ENCODE results near the gene SAFB2.
A peak's percentile ranks its signal among the peaks of the same experiment; 100 is the strongest.

Gene SAFB2

DNA sequence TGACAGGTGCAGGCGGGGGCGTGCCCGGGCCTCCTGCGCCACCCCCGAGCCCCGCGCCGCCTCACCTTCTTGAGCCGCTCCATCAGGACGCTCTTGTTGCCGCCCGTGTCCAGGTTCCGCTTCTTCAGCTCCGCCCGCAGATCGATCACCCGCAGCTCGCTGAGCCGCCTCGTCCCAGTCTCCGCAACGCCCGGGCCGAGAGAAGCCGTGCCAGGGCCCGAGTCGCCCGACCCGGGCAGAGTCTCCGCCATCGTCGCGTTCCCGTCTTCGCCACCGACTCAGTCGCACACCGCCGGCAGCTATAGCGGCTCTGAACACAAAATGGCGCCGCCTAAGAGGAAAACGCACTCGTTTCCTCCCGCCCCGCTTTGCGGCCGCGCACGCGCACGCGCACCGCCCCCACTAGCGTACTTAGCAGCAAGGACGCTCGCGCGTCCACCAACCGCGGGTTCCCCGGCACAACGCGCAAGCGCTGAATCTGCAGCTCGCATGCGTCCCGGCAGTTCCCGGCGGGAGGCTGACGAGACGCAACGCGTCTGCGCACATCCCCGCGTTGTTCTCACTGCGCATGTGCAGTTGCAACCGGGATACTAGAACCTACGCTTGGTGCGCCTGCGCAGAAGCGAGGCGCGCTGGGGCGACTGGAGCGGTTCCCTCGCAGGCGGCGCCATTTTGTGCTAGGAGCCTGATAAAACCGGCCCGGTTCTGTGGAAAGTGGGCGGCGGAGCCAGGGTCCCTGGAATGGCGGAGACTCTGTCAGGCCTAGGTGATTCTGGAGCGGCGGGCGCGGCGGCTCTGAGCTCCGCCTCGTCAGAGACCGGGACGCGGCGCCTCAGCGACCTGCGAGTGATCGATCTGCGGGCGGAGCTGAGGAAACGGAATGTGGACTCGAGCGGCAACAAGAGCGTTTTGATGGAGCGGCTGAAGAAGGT lies at the start of gene SAFB2, which contains the start of gene SAFB:
Gene SAFB2 (minus strand): TSS at position 312 of the 932 bp plus-strand sequence. CDS start 61 bp downstream, at position 251.
Gene SAFB (plus strand): TSS at position 619 of the 932 bp plus-strand sequence. CDS start 123 bp downstream, at position 742.
- Histone ChIP-seq H3K9ac (ENCODE audit: low read length) (peak within 1 kb of the TSS; percentile 96), H3K27ac (ENCODE audit: low read length) (peak within 1 kb of the TSS; percentile 80), H3K27me3 (ENCODE audit: control insufficient read depth, insufficient read depth, low read length) (no peaks in the 10 kb centered on the region), H3K9me3 (ENCODE audit: control insufficient read depth, low read depth, low read length) (no peaks in the 10 kb centered on the region), H3K4me1 (ENCODE audit: control insufficient read depth, low read depth, low read length) (peaks cover 9% of the 10 kb centered on the region), H3K4me3 (ENCODE audit: low read length) (peak within 1 kb of the TSS; percentile 93), H3K36me3 (ENCODE audit: control insufficient read depth, low read depth, low read length) (peaks cover 59% of the 10 kb centered on the region)

DNA sequence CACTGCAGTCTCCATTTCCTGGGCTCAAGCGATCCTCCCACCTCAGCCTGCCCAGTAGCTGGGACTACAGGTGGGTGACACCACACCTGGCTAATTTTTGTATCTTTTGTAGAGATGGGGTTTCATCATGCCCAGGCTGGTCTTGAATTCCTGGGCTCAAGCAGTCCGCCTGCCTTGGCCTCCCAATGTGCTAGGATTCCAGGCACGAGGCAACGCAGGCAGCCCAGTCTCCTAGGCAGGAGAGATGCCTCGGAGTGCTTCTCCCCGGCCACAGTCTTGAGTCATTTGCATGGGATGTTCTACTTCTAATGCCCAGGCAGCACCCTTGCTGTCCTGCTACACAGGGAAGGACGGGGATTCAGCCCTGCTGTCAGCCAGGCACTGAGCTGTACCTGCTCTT lies 49.0 kb upstream of the SAFB2 start:
- Histone ChIP-seq H3K9me3 (ENCODE audit: control insufficient read depth, low read depth, low read length) (no peaks in the 10 kb centered on the region), H3K4me3 (ENCODE audit: low read length) (no peak overlapping the region), H3K4me1 (ENCODE audit: control insufficient read depth, low read depth, low read length) (no peaks in the 10 kb centered on the region), H3K27me3 (ENCODE audit: control insufficient read depth, insufficient read depth, low read length) (no peaks in the 10 kb centered on the region), H3K27ac (ENCODE audit: low read length) (no peak overlapping the region), H3K9ac (ENCODE audit: low read length) (no peak overlapping the region), H3K36me3 (ENCODE audit: control insufficient read depth, low read depth, low read length) (peaks cover 30% of the 10 kb centered on the region)

DNA sequence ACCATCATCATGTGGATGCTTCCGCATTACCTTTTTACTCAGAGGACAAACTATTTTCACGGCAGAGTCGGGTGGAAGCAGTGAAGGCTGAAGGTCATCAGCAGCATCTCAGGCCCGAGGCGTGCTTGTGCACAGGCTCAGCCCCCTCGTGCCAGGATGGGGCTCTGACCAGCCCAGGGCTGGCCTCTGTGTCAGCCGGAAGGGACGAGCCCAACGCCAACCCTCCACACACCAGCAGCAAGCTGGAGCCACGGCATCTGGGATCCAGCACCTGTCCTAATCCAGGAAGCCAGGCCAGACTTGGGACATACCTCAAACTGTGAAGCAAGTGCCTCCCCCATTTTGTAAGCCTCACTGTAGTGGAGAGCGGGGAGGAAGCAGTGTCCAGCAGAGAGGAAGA lies 46.6 kb upstream of the SAFB2 start:
- no peak overlapping the region for H3K4me3 ChIP-seq (ENCODE audit: low read length)
- no peaks in the 10 kb centered on the region for H3K4me1 ChIP-seq (ENCODE audit: control insufficient read depth, low read depth, low read length)
- no peaks in the 10 kb centered on the region for H3K9me3 ChIP-seq (ENCODE audit: control insufficient read depth, low read depth, low read length)
- no peak overlapping the region for H3K9ac ChIP-seq (ENCODE audit: low read length)
- H3K27ac ChIP-seq (ENCODE audit: low read length), result no peak overlapping the region
- no peaks in the 10 kb centered on the region for H3K27me3 ChIP-seq (ENCODE audit: control insufficient read depth, insufficient read depth, low read length)
- peaks cover 54% of the 10 kb centered on the region for H3K36me3 ChIP-seq (ENCODE audit: control insufficient read depth, low read depth, low read length)

DNA sequence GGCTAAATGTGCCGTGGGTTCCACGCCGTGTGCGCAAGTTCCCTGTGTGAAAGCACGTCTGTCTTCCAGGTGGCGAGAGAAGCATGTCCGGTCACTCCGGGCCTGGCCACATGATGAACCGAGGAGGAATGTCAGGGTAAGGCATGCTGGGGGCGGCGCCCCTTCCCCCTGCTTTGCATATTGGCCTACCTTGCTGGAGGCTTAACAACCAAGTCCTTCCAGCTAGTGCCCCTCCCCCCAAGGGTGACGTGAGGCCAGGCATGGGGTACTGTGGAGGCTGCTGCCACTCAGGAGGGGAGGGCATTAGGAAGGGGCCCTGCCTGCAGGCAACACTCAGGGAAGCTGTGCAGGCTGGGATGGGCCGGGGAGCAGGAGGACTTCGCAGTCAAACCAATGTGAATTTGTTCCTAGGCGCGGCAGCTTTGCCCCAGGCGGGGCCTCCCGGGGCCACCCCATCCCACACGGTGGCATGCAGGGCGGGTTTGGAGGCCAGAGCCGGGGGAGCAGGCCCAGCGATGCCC lies 45.2 kb upstream of the SAFB2 start:
- no peak overlapping the region for H3K9ac ChIP-seq (ENCODE audit: low read length)
- H3K4me1 ChIP-seq (ENCODE audit: control insufficient read depth, low read depth, low read length), result no peaks in the 10 kb centered on the region
- peaks cover 67% of the 10 kb centered on the region for H3K36me3 ChIP-seq (ENCODE audit: control insufficient read depth, low read depth, low read length)
- no peaks in the 10 kb centered on the region for H3K9me3 ChIP-seq (ENCODE audit: control insufficient read depth, low read depth, low read length)
- H3K4me3 ChIP-seq (ENCODE audit: low read length), result no peak overlapping the region
- no peak overlapping the region for H3K27ac ChIP-seq (ENCODE audit: low read length)
- H3K27me3 ChIP-seq (ENCODE audit: control insufficient read depth, insufficient read depth, low read length), result no peaks in the 10 kb centered on the region

DNA sequence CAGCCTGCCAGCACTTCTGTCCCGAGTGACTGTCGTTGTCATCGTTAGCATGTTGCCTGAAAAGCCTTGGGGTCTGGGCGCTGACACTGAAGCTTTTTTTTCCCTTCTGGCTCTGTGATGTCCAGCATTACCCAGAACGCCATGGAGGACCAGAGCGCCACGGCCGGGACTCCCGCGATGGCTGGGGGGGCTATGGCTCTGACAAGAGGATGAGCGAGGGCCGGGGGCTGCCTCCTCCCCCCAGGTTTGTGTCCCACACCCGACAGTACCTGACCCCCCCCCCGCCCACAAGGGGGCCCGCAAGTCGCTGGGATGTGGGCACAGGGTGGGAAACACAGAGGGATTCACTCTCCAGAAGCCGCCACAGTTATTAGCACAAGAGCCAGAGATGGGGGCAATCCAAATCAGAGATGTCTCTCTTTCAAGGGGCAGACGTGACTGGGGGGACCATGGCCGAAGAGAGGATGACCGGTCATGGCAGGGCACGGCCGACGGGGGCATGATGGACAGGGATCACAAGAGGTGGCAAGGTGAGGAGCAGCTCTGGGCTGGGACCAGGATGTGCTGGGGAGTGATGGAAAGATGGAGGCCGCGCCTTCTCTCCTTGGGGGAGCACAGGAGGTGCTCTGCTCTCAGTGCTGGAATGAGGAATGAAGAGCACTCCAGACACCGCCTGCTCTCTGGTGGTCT lies 44.5 kb upstream of the SAFB2 start:
- Histone ChIP-seq H3K36me3 (ENCODE audit: control insufficient read depth, low read depth, low read length) (peaks cover 70% of the 10 kb centered on the region), H3K4me3 (ENCODE audit: low read length) (no peak overlapping the region), H3K27me3 (ENCODE audit: control insufficient read depth, insufficient read depth, low read length) (no peaks in the 10 kb centered on the region), H3K4me1 (ENCODE audit: control insufficient read depth, low read depth, low read length) (no peaks in the 10 kb centered on the region), H3K9ac (ENCODE audit: low read length) (no peak overlapping the region), H3K27ac (ENCODE audit: low read length) (no peak overlapping the region), H3K9me3 (ENCODE audit: control insufficient read depth, low read depth, low read length) (no peaks in the 10 kb centered on the region)

DNA sequence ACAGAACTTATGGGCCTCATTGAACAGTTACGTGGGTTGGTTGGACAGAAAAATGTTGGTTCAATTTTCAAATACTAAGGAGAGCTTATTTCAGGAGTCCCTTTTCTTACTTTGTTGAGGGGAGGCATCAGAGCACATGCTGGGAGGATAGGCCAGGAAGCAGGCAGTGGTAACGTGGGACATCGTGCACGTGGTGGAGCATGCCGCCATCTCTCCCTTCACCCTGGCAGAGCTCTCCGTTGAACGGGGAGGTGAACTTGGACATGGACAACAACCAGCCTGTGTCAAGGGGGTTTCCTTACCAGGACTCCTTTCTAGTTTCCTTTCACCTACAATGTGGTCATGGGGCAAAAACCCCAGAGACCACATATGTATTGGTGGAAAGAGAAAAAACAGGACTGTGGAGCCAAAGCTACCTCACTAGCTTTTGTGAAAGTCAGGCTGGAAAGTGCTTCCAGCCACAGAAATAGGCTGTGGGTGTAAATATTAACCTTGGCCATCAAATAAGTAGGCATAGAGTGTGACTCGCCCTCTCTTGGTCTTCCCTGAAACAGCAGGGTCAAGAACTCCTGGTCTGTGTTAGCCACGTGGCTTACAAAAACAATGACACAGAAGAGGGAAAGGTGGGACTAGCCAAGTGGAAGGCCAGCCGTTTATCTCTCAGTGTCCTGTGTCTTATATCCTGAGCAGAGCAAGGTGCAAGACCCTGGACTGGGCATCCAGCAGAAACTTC lies 43.4 kb upstream of the SAFB2 start:
- Histone ChIP-seq H3K36me3 (ENCODE audit: control insufficient read depth, low read depth, low read length) (peaks cover 81% of the 10 kb centered on the region), H3K4me3 (ENCODE audit: low read length) (no peak overlapping the region), H3K9ac (ENCODE audit: low read length) (no peak overlapping the region), H3K27me3 (ENCODE audit: control insufficient read depth, insufficient read depth, low read length) (no peaks in the 10 kb centered on the region), H3K4me1 (ENCODE audit: control insufficient read depth, low read depth, low read length) (no peaks in the 10 kb centered on the region), H3K27ac (ENCODE audit: low read length) (no peak overlapping the region), H3K9me3 (ENCODE audit: control insufficient read depth, low read depth, low read length) (no peaks in the 10 kb centered on the region)

DNA sequence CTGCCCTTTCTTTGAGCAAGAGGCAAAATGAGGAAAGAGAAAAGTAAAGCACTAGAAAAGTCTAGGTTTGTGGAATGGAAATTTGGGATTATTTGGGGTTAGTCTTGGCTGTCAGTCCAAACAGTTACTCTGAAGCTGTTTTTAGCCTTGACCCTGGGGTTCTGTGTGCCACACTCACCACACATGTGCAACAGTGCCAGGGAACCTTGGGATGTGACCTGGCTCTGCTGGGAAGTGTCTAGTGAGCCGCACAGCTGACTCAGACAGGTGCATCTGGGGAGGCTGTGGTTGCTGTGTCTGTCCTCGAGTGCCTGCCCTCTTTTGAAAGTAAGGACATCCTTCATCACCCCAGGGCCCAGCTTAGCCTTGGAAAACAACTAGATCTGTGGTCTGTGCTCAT lies 41.9 kb upstream of the SAFB2 start:
- no peaks in the 10 kb centered on the region for H3K27me3 ChIP-seq (ENCODE audit: control insufficient read depth, insufficient read depth, low read length)
- H3K4me3 ChIP-seq (ENCODE audit: low read length), result no peak overlapping the region
- no peaks in the 10 kb centered on the region for H3K4me1 ChIP-seq (ENCODE audit: control insufficient read depth, low read depth, low read length)
- H3K9me3 ChIP-seq (ENCODE audit: control insufficient read depth, low read depth, low read length), result no peaks in the 10 kb centered on the region
- no peak overlapping the region for H3K27ac ChIP-seq (ENCODE audit: low read length)
- no peak overlapping the region for H3K9ac ChIP-seq (ENCODE audit: low read length)
- H3K36me3 ChIP-seq (ENCODE audit: control insufficient read depth, low read depth, low read length), result peaks cover 87% of the 10 kb centered on the region

DNA sequence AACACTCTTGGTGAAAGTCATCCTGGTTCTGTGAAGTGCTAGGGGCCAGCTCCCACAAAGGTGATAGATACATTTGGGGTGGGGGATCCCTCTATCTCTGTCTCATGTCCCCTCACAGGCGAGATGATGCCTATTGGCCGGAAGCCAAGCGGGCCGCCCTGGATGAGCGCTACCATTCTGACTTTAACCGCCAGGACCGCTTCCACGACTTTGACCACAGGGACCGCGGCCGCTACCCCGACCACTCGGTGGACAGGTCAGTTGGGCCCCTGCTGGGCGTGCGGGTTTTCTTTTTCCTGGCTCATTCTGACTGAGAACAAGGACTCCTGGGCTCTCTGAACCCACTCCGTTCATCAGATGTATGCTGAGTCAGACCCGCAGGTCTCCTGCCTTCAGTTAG lies 41.3 kb upstream of the SAFB2 start:
- Histone ChIP-seq H3K9ac (ENCODE audit: low read length) (no peak overlapping the region), H3K27me3 (ENCODE audit: control insufficient read depth, insufficient read depth, low read length) (no peaks in the 10 kb centered on the region), H3K36me3 (ENCODE audit: control insufficient read depth, low read depth, low read length) (peaks cover 85% of the 10 kb centered on the region), H3K4me1 (ENCODE audit: control insufficient read depth, low read depth, low read length) (no peaks in the 10 kb centered on the region), H3K9me3 (ENCODE audit: control insufficient read depth, low read depth, low read length) (no peaks in the 10 kb centered on the region), H3K4me3 (ENCODE audit: low read length) (no peak overlapping the region), H3K27ac (ENCODE audit: low read length) (no peak overlapping the region)

DNA sequence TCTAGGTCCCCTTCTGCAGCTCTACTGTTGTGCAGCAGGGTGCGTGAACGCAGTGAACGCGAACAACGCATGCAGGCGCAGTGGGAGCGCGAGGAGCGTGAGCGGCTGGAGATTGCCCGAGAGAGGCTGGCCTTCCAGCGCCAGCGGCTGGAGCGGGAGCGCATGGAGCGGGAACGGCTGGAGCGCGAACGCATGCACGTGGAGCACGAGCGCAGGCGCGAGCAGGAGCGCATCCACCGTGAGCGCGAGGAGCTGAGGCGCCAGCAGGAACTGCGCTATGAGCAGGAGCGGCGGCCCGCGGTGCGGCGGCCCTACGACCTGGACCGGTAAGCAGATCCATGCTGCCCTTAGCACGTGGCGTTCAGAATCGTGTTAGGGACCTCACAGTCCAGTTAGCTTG lies 38.9 kb upstream of the SAFB2 start:
- Histone ChIP-seq H3K9me3 (ENCODE audit: control insufficient read depth, low read depth, low read length) (no peaks in the 10 kb centered on the region), H3K27ac (ENCODE audit: low read length) (no peak overlapping the region), H3K27me3 (ENCODE audit: control insufficient read depth, insufficient read depth, low read length) (no peaks in the 10 kb centered on the region), H3K9ac (ENCODE audit: low read length) (no peak overlapping the region), H3K4me3 (ENCODE audit: low read length) (no peak overlapping the region), H3K4me1 (ENCODE audit: control insufficient read depth, low read depth, low read length) (no peaks in the 10 kb centered on the region), H3K36me3 (ENCODE audit: control insufficient read depth, low read depth, low read length) (peaks cover 83% of the 10 kb centered on the region)

DNA sequence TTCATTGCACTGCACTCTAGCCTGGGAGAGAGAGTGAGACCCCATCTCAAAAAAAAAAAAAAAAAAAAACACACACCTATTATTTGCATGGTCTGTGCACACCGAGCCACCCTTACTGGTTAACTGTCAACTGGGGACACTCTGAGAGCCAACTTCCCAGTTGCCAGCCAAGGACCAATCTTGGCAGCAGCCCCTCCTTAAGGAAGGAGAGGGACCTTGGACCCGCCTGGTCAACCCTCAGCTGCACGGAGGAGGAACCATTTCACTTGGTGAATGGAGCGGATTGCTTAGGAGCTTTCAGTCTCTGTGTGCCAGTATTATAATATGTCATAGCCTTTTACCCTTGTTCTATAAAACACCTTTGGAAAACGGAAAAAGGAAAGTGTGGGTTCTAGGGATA lies 32.8 kb upstream of the SAFB2 start:
- H3K27ac ChIP-seq (ENCODE audit: low read length), result no peak overlapping the region
- peaks cover 86% of the 10 kb centered on the region for H3K36me3 ChIP-seq (ENCODE audit: control insufficient read depth, low read depth, low read length)
- H3K9ac ChIP-seq (ENCODE audit: low read length), result no peak overlapping the region
- H3K27me3 ChIP-seq (ENCODE audit: control insufficient read depth, insufficient read depth, low read length), result no peaks in the 10 kb centered on the region
- no peaks in the 10 kb centered on the region for H3K4me1 ChIP-seq (ENCODE audit: control insufficient read depth, low read depth, low read length)
- H3K4me3 ChIP-seq (ENCODE audit: low read length), result no peak overlapping the region
- no peaks in the 10 kb centered on the region for H3K9me3 ChIP-seq (ENCODE audit: control insufficient read depth, low read depth, low read length)

DNA sequence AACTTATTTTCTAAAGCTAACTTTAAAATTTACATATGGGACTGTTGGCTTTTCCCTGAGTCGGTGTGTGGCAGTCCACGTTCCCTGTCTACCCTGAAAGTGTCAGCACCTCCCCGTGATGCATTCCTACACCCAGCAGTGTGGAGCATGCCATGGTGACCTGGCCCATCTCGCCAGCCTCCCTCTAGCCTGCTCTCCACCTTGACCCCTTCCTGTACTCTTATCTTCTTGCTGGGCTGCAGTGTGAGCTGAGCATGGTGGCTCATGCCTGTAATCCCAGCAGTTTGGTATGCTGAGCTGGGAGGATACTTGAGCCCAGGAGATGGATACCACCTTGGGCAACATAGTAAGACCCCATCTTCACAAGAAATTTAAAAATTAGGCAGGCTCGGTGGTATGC lies 32.4 kb upstream of the SAFB2 start:
- no peak overlapping the region for H3K9ac ChIP-seq (ENCODE audit: low read length)
- no peak overlapping the region for H3K4me3 ChIP-seq (ENCODE audit: low read length)
- H3K27ac ChIP-seq (ENCODE audit: low read length), result no peak overlapping the region
- H3K4me1 ChIP-seq (ENCODE audit: control insufficient read depth, low read depth, low read length), result no peaks in the 10 kb centered on the region
- H3K27me3 ChIP-seq (ENCODE audit: control insufficient read depth, insufficient read depth, low read length), result no peaks in the 10 kb centered on the region
- H3K9me3 ChIP-seq (ENCODE audit: control insufficient read depth, low read depth, low read length), result no peaks in the 10 kb centered on the region
- H3K36me3 ChIP-seq (ENCODE audit: control insufficient read depth, low read depth, low read length), result peaks cover 86% of the 10 kb centered on the region

Data from iPS-18a (cell line).